HepG2 (cell line): Measurements from ENCODE around the gene VAC14. TPM values are rescaled to one million over a fixed set of nuclear protein-coding genes. Genes with fewer than 3 reads are reported as not detected.

Experiments used
- BORCS8-MEF2B ChIP-seq: sonication (generic); formaldehyde crosslinking; IDR thresholded peaks from 2 replicates; pipeline ENCODE4 v1.8.0; 2022; ENCODE audit warnings: mild to moderate bottlenecking, missing genetic modification reagents
- CBX1 ChIP-seq: IDR thresholded peaks from one replicate; pipeline ENCODE4 v1.6.1; 2016; ENCODE audit warnings: antibody characterized with exemption, low read depth
- CEBPG ChIP-seq: IDR thresholded peaks from 2 replicates; pipeline ENCODE4 v1.6.1; 2016
- CTCF ChIP-seq: sonication (generic); formaldehyde crosslinking; IDR thresholded peaks from 2 replicates; pipeline ENCODE4 v1.5.0; 2020; ENCODE audit warnings: mild to moderate bottlenecking, missing genetic modification reagents, moderate library complexity
- GLI4 ChIP-seq: sonication (generic); formaldehyde crosslinking; IDR thresholded peaks from 2 replicates; pipeline ENCODE4 v1.5.1; 2020; ENCODE audit warnings: missing genetic modification reagents, mild to moderate bottlenecking, moderate library complexity, borderline replicate concordance
- NKX3-1 ChIP-seq: sonication (generic); formaldehyde crosslinking; IDR thresholded peaks from 2 replicates; pipeline ENCODE4 v1.5.0; 2020; ENCODE audit warnings: missing genetic modification reagents
- NONO ChIP-seq, 2 experiments: fragments of 450-650 bp in 1 of 2; sonication (generic) in 1 of 2; formaldehyde crosslinking in 1 of 2; IDR thresholded peaks in 1 of 2; conservative IDR thresholded peaks in 1 of 2; 2 replicates each; pipeline versions ENCODE4 v1.6.1 to v1.8.0; 2017 to 2022; ENCODE audit warnings: mild to moderate bottlenecking in 1 of 2, missing genetic modification reagents in 1 of 2, moderate library complexity in 1 of 2
- SMC3 ChIP-seq: IDR thresholded peaks from 2 replicates; pipeline ENCODE4 v1.6.1; 2011; ENCODE audit warnings: low read length, improper control_type of control experiment
- SOX13 ChIP-seq, 3 experiments: fragments of 450-650 bp in 1 of 3; sonication (generic) in 1 of 3; formaldehyde crosslinking in 1 of 3; IDR thresholded peaks in 2 of 3; conservative IDR thresholded peaks in 1 of 3; 2 replicates each; pipeline versions ENCODE4 v1.5.0 to v1.6.1; 2016 to 2020; ENCODE audit warnings: antibody characterized with exemption in 1 of 3, mild to moderate bottlenecking in 1 of 3, missing compliant biosample characterization in 1 of 3, missing genetic modification reagents in 1 of 3, moderate library complexity in 1 of 3
- SRSF1 ChIP-seq: fragments of 200-400 bp; formaldehyde crosslinking; optimal IDR thresholded peaks from 2 replicates; pipeline ENCODE3; 2017; ENCODE audit warnings: mild to moderate bottlenecking, low read depth, low read length, moderate library complexity
- ZBTB1 ChIP-seq: sonication (generic); formaldehyde crosslinking; IDR thresholded peaks from 2 replicates; pipeline ENCODE4 v1.4.0; 2020; ENCODE audit warnings: missing genetic modification reagents, borderline replicate concordance
- polyA plus RNA-seq, 8 experiments: library from polyadenylated mRNA; depleted of rRNA in 3 of 8; stranded (reverse) in 7 of 8; unstranded in 1 of 8; fragments of >200 nt; fragmentation: Illumina TruSeq in 4 of 8; extraction: Trizol in 4 of 8; gene quantifications; 2 replicates each; pipeline versions ENCODE4 v1.2.1 to v1.2.3, GENCODE V29; 2011 to 2016; ENCODE audit warnings: low read depth in 4 of 8, missing spikeins in 1 of 8, mixed read lengths in 1 of 8; ENCODE audit not compliant: insufficient read depth in 1 of 8
- total RNA-seq, 5 experiments: library from RNA; depleted of rRNA; stranded (reverse); fragments of >200 nt; fragmentation: Illumina TruSeq; extraction: Trizol; gene quantifications; 2 replicates each; pipeline ENCODE4 v1.2.3, GENCODE V29; 2016; ENCODE audit warnings: low read depth in 1 of 5
- TF ChIP-seq, protein P1 (sequence below): sonication (generic); formaldehyde crosslinking; IDR thresholded peaks from 2 replicates; pipeline ENCODE4 v1.4.0; 2020; ENCODE audit warnings: mild to moderate bottlenecking, missing genetic modification reagents
- TF ChIP-seq, protein P2 (sequence below): sonication (generic); formaldehyde crosslinking; IDR thresholded peaks from 2 replicates; pipeline ENCODE4 v1.4.0; 2020; ENCODE audit warnings: mild to moderate bottlenecking, missing genetic modification reagents
- TF ChIP-seq, protein P3 (sequence below): IDR thresholded peaks from 2 replicates; pipeline ENCODE4 v1.6.1; 2016

The VAC14 gene
- total and polyA plus RNA-seq, 2 of the 13 experiments (the other 11 are each of a cell fraction or from before 2014, with no cell fraction given) = 23.5 to 24.6 TPM

GRCh38 chr16:70724146-70725023, 76.6 kb downstream of the VAC14 start (continued):
- TF ChIP-seq, protein P1, sequence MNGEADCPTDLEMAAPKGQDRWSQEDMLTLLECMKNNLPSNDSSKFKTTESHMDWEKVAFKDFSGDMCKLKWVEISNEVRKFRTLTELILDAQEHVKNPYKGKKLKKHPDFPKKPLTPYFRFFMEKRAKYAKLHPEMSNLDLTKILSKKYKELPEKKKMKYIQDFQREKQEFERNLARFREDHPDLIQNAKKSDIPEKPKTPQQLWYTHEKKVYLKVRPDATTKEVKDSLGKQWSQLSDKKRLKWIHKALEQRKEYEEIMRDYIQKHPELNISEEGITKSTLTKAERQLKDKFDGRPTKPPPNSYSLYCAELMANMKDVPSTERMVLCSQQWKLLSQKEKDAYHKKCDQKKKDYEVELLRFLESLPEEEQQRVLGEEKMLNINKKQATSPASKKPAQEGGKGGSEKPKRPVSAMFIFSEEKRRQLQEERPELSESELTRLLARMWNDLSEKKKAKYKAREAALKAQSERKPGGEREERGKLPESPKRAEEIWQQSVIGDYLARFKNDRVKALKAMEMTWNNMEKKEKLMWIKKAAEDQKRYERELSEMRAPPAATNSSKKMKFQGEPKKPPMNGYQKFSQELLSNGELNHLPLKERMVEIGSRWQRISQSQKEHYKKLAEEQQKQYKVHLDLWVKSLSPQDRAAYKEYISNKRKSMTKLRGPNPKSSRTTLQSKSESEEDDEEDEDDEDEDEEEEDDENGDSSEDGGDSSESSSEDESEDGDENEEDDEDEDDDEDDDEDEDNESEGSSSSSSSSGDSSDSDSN (CRISPR knock-in tag) = peak; percentile 67
- TF ChIP-seq SRSF1 (peak; percentile 22), NKX3-1 (CRISPR knock-in tag) (no peak), SMC3 (peak; percentile 10), BORCS8-MEF2B (CRISPR knock-in tag) (peak; percentile 7; the same call in 1 of the 2 replicates), GLI4 (CRISPR knock-in tag) (peak; percentile 82; the same call in 1 of the 2 replicates), CEBPG (CRISPR knock-in tag) (peak; percentile 75), NONO (IDR thresholded peaks at IDR 0.05) (no peak), NONO (CRISPR knock-in tag; conservative IDR thresholded peaks at IDR 0.05) (peak; percentile 86), ZBTB1 (CRISPR knock-in tag) (0 out of 2 replicates have a peak, but pooled peaks have one; percentile 69), CTCF (CRISPR knock-in tag) (no peak), SOX13 (IDR thresholded peaks at IDR 0.05) (peak; percentile 62), SOX13 (CRISPR knock-in tag; conservative IDR thresholded peaks at IDR 0.05 in 1 of 2, IDR thresholded peaks at IDR 0.05 in 1 of 2) (peak in 1 of 2 experiments; percentile 91; a peak in 3 of 4 replicates), CBX1 (peak; percentile 21)
- TF ChIP-seq, protein P2, sequence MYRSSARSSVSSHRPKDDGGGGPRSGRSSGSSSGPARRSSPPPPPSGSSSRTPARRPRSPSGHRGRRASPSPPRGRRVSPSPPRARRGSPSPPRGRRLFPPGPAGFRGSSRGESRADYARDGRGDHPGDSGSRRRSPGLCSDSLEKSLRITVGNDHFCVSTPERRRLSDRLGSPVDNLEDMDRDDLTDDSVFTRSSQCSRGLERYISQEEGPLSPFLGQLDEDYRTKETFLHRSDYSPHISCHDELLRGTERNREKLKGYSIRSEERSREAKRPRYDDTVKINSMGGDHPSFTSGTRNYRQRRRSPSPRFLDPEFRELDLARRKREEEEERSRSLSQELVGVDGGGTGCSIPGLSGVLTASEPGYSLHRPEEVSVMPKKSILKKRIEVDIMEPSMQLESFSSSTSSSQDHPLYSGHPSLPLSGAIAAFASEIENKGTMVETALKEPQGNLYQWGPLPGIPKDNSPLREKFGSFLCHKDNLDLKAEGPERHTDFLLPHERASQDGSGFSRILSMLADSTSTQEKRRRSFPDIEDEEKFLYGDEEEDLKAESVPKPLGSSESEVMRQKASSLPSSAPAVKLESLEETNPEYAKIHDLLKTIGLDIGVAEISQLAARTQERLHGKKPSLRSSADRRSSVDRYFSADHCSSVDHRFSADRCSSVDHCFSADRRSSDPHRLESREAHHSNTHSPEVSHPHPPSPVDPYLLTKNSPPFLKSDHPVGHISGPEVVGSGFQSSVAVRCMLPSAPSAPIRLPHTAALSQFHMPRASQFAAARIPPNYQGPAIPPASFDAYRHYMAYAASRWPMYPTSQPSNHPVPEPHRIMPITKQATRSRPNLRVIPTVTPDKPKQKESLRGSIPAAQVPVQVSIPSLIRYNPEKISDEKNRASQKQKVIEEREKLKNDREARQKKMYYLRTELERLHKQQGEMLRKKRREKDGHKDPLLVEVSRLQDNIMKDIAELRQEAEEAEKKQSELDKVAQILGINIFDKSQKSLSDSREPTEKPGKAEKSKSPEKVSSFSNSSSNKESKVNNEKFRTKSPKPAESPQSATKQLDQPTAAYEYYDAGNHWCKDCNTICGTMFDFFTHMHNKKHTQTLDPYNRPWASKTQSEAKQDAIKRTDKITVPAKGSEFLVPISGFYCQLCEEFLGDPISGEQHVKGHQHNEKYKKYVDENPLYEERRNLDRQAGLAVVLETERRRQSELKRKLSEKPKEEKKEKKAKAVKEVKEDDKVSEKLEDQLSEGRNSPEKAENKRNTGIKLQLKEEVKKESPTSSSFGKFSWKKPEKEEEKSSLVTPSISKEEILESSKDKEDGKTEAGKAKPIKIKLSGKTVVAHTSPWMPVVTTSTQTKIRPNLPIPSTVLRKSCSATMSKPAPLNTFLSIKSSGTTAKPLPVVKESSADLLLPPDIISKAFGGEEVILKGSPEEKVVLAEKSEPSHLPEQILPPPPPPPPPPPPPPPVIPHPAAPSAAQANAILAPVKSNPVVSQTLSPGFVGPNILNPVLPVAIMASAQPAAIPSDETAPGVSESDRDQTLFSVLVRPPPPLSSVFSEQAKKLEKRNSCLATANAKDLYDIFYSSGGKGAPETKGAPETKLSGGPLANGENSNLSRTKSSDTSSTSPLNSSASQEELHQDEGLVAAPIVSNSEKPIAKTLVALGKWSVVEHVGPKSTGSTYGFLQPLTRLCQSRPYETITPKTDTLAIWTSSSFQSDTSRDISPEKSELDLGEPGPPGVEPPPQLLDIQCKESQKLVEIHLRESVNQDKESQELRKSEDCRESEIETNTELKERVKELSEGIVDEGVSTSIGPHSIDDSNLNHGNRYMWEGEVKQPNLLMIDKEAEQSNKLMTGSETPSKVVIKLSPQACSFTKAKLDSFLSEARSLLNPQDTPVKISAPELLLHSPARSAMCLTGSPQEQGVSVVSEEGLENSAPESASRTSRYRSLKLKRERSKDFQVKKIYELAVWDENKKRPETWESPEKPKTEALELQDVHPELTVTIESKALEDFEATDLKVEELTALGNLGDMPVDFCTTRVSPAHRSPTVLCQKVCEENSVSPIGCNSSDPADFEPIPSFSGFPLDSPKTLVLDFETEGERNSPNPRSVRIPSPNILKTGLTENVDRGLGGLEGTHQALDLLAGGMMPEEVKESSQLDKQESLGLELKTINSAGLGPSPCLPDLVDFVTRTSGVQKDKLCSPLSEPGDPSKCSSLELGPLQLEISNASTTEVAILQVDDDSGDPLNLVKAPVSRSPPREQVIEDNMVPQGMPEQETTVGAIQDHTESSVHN (CRISPR knock-in tag) = peak; percentile 69; the same call in 1 of the 2 replicates
- TF ChIP-seq, protein P3, sequence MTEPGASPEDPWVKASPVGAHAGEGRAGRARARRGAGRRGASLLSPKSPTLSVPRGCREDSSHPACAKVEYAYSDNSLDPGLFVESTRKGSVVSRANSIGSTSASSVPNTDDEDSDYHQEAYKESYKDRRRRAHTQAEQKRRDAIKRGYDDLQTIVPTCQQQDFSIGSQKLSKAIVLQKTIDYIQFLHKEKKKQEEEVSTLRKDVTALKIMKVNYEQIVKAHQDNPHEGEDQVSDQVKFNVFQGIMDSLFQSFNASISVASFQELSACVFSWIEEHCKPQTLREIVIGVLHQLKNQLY (CRISPR knock-in tag) = peak; percentile 67; the same call in 1 of the 2 replicates
